GM21423 (cell line): ENCODE measurements around the gene ST8SIA4.

Source experiments
- ATAC-seq: cut with Tn5 transposase; IDR thresholded peaks from one replicate; pipeline ENCODE4 v1.9.1; 2021; ENCODE audit warnings: mild to moderate bottlenecking, moderate library complexity; ENCODE audit not compliant: unreplicated experiment

The ST8SIA4 gene

GRCh38 chr5:100872408-100873190 lies 30.5 kb downstream of the ST8SIA4 start:
- ATAC-seq, result no peak

- no peak for ATAC-seq
Measured at GRCh38 chr5:100867039-100867562, 36.0 kb downstream of the ST8SIA4 start.

GRCh38 chr5:100864931-100865330 lies 38.2 kb downstream of the ST8SIA4 start:
- no peak for ATAC-seq

- ATAC-seq, result no peak
Measured at GRCh38 chr5:100863739-100864138, 39.3 kb downstream of the ST8SIA4 start.

- no peak for ATAC-seq
Measured at GRCh38 chr5:100861148-100861547, 41.9 kb downstream of the ST8SIA4 start.

GRCh38 chr5:100860407-100860806 lies 42.7 kb downstream of the ST8SIA4 start:
- ATAC-seq, result peak; percentile 55

- no peak for ATAC-seq
Measured at GRCh38 chr5:100858987-100859545, 44.0 kb downstream of the ST8SIA4 start.

GRCh38 chr5:100856462-100856861 lies 46.6 kb downstream of the ST8SIA4 start:
- no peak for ATAC-seq

- ATAC-seq, result no peak
Measured at GRCh38 chr5:100855937-100856430, 47.1 kb downstream of the ST8SIA4 start.

- no peak for ATAC-seq
Measured at GRCh38 chr5:100855295-100855694, 47.8 kb downstream of the ST8SIA4 start.

- ATAC-seq, result no peak
Measured at GRCh38 chr5:100854591-100854990, 48.5 kb downstream of the ST8SIA4 start.

GRCh38 chr5:100853582-100853981 lies 49.5 kb downstream of the ST8SIA4 start:
- ATAC-seq, result no peak

GRCh38 chr5:100852988-100853449 lies 50.1 kb downstream of the ST8SIA4 start:
- ATAC-seq, result peak; percentile 94

GRCh38 chr5:100852051-100852450 lies 51.0 kb downstream of the ST8SIA4 start:
- ATAC-seq, result no peak

- ATAC-seq, result no peak
Measured at GRCh38 chr5:100846772-100847171, 56.3 kb downstream of the ST8SIA4 start.

- no peak for ATAC-seq
Measured at GRCh38 chr5:100842080-100842479, 61.0 kb downstream of the ST8SIA4 start.

GRCh38 chr5:100841358-100842076 lies 61.6 kb downstream of the ST8SIA4 start:
- ATAC-seq, result peak; percentile 36

- peak; percentile 47 for ATAC-seq
Measured at GRCh38 chr5:100840789-100841188, 62.3 kb downstream of the ST8SIA4 start.

GRCh38 chr5:100840370-100840769 lies 62.7 kb downstream of the ST8SIA4 start:
- peak; percentile 83 for ATAC-seq

GRCh38 chr5:100838048-100838473 lies 65.0 kb downstream of the ST8SIA4 start:
- ATAC-seq, result no peak

GRCh38 chr5:100834519-100834918 lies 68.6 kb downstream of the ST8SIA4 start:
- ATAC-seq, result no peak
